Measurements from ENCODE around the gene ERFE. TPM values are rescaled to one million over a fixed set of nuclear protein-coding genes. Genes with fewer than 3 reads are reported as not detected.

The ERFE gene
- total RNA-seq, 1 donor from 2014 or later: 1.2 TPM

GRCh38 chr2:238133499-238134392, 25.0 kb upstream of the ERFE start:
- H3K27ac Mint-ChIP-seq (ENCODE audit: unreplicated experiment): no peak overlapping the region
- H3K36me3 Mint-ChIP-seq (ENCODE audit: unreplicated experiment): no peaks in the 10 kb centered on the region
- H3K9me3 Mint-ChIP-seq (ENCODE audit: unreplicated experiment): no peaks in the 10 kb centered on the region
- DNase-seq (ENCODE audit: extremely low spot score, unreplicated experiment): no peak
- no peak for TF ChIP-seq CTCF (IDR thresholded peaks at IDR 0.05)
- peaks cover 10% of the 10 kb centered on the region for H3K4me1 Mint-ChIP-seq (ENCODE audit: unreplicated experiment)
- no peak overlapping the region for H3K4me3 Mint-ChIP-seq (ENCODE audit: unreplicated experiment)
- no peaks in the 10 kb centered on the region for H3K27me3 Mint-ChIP-seq (ENCODE audit: unreplicated experiment)

GRCh38 chr2:238134393-238134785, 24.4 kb upstream of the ERFE start:
- DNase-seq (ENCODE audit: extremely low spot score, unreplicated experiment): no peak
- Mint-ChIP-seq H3K27me3 (ENCODE audit: unreplicated experiment) (no peaks in the 10 kb centered on the region), H3K27ac (ENCODE audit: unreplicated experiment) (no peak overlapping the region)

GRCh38 chr2:238135601-238136150, 23.1 kb upstream of the ERFE start:
- DNase-seq (ENCODE audit: extremely low spot score, unreplicated experiment): no peak
- H3K4me1 Mint-ChIP-seq (ENCODE audit: unreplicated experiment): peaks cover 11% of the 10 kb centered on the region
- no peak for TF ChIP-seq CTCF (IDR thresholded peaks at IDR 0.05)
- H3K27ac Mint-ChIP-seq (ENCODE audit: unreplicated experiment): no peak overlapping the region
- no peaks in the 10 kb centered on the region for H3K36me3 Mint-ChIP-seq (ENCODE audit: unreplicated experiment)
- no peak overlapping the region for H3K4me3 Mint-ChIP-seq (ENCODE audit: unreplicated experiment)
- H3K9me3 Mint-ChIP-seq (ENCODE audit: unreplicated experiment): no peaks in the 10 kb centered on the region
- H3K27me3 Mint-ChIP-seq (ENCODE audit: unreplicated experiment): no peaks in the 10 kb centered on the region

More at GRCh38 chr2:238134393-238134785, 24.4 kb upstream of the ERFE start:
- Mint-ChIP-seq H3K4me3 (ENCODE audit: unreplicated experiment) (no peak overlapping the region), H3K9me3 (ENCODE audit: unreplicated experiment) (no peaks in the 10 kb centered on the region), H3K4me1 (ENCODE audit: unreplicated experiment) (peaks cover 11% of the 10 kb centered on the region), H3K36me3 (ENCODE audit: unreplicated experiment) (no peaks in the 10 kb centered on the region)
- no peak for TF ChIP-seq CTCF (IDR thresholded peaks at IDR 0.05)

GRCh38 chr2:238136820-238137537, 21.8 kb upstream of the ERFE start:
- Mint-ChIP-seq H3K36me3 (ENCODE audit: unreplicated experiment) (no peaks in the 10 kb centered on the region), H3K27me3 (ENCODE audit: unreplicated experiment) (no peaks in the 10 kb centered on the region), H3K27ac (ENCODE audit: unreplicated experiment) (no peak overlapping the region), H3K4me3 (ENCODE audit: unreplicated experiment) (no peak overlapping the region), H3K4me1 (ENCODE audit: unreplicated experiment) (peaks cover 16% of the 10 kb centered on the region), H3K9me3 (ENCODE audit: unreplicated experiment) (no peaks in the 10 kb centered on the region)
- DNase-seq (ENCODE audit: extremely low spot score, unreplicated experiment): no peak
- no peak for TF ChIP-seq CTCF (IDR thresholded peaks at IDR 0.05)

GRCh38 chr2:238137885-238138284, 20.9 kb upstream of the ERFE start:
- Mint-ChIP-seq H3K4me3 (ENCODE audit: unreplicated experiment) (no peak overlapping the region), H3K27ac (ENCODE audit: unreplicated experiment) (no peak overlapping the region), H3K36me3 (ENCODE audit: unreplicated experiment) (no peaks in the 10 kb centered on the region), H3K4me1 (ENCODE audit: unreplicated experiment) (peaks cover 18% of the 10 kb centered on the region), H3K27me3 (ENCODE audit: unreplicated experiment) (no peaks in the 10 kb centered on the region), H3K9me3 (ENCODE audit: unreplicated experiment) (no peaks in the 10 kb centered on the region)
- TF ChIP-seq CTCF (IDR thresholded peaks at IDR 0.05): no peak
- no peak for DNase-seq (ENCODE audit: extremely low spot score, unreplicated experiment)

Measured in osteocyte (in vitro differentiated cells).